Body of pancreas (tissue), 4 donors: ENCODE data around the gene ATOH8. TPM values are rescaled to one million over a fixed set of nuclear protein-coding genes. Genes with fewer than 3 reads are reported as not detected.

Source experiments
- ATAC-seq: fragments of 150-250 bp; one replicate; pipeline ENCODE4 v1.9.1; 2016
- DNase-seq, 4 donors: peaks; one replicate each; pipeline ENCODE4 v3.0.0-alpha.2; 2019
- H3K27ac ChIP-seq, 4 donors: fragments of 200-600 bp; sonication (generic); 1 replicate in 3 of 4; 2 replicates in 1 of 4; pipeline versions ENCODE4 v1.5.1 to v1.6.1; 2016 to 2019; ENCODE audit warnings: mild to moderate bottlenecking in 1 of 4, mixed read lengths in 1 of 4, moderate library complexity in 1 of 4
- H3K27me3 ChIP-seq, 2 donors: fragments of 200-600 bp; sonication (generic); one replicate each; pipeline ENCODE4 v1.6.0; 2016; ENCODE audit warnings: mild to moderate bottlenecking in 1 of 2
- H3K36me3 ChIP-seq, 2 donors: fragments of 200-600 bp; sonication (generic); replicated peaks in 1 of 2; 2 replicates each; pipeline ENCODE4 v1.5.1; 2016; ENCODE audit warnings: low read depth in 2 of 2; ENCODE audit not compliant: insufficient read depth in 1 of 2
- H3K4me1 ChIP-seq: fragments of 200-600 bp; sonication (generic); one replicate; pipeline ENCODE4 v1.6.0; 2016
- H3K4me3 ChIP-seq, 2 donors: fragments of 200-600 bp; sonication (generic); 1 replicate in 1 of 2; 2 replicates in 1 of 2; pipeline ENCODE4 v1.5.1; 2016 to 2019
- H3K9me3 ChIP-seq, 3 donors: fragments of 200-600 bp; sonication (generic); 1 replicate in 2 of 3; 2 replicates in 1 of 3; pipeline ENCODE4 v1.5.1; 2016
- CTCF ChIP-seq, 7 experiments: fragments of 450-650 bp in 4 of 7; fragments of 200-600 bp in 3 of 7; sonication (generic) in 3 of 7; IDR thresholded peaks; one replicate each; pipeline ENCODE4 v1.5.1; 2016 to 2019; ENCODE audit warnings: antibody characterized with exemption in 7 of 7
- POLR2A ChIP-seq, 3 donors: fragments of 450-650 bp; IDR thresholded peaks; one replicate each; pipeline ENCODE4 v1.6.1; 2016; ENCODE audit warnings: antibody characterized with exemption in 3 of 3, mild to moderate bottlenecking in 2 of 3
- WGBS, 2 donors: methylation state at CpG; one replicate each; pipeline ENCODE4 v1.1.5; 2017; 5-methylcytosine and 5-hydroxymethylcytosine counted together
- intact Hi-C: fragments of 100-400 bp; cut with DNase I; formaldehyde crosslinking; loops from one replicate; pipeline ENCODE4 v1.15.1; 2023
- total RNA-seq, 2 donors: library from RNA; depleted of rRNA; stranded (reverse); fragments of >200 nt; gene quantifications; one replicate each; pipeline ENCODE4 v1.1.0, GENCODE V29; 2016

Gene ATOH8
- total RNA-seq, 2 donors from 2014 or later: 12.9 to 14.5 TPM

- Histone ChIP-seq H3K27me3 (no peaks in the 10 kb centered on the region), H3K4me3 (no peak overlapping the region), H3K4me1 (peaks cover 59% of the 10 kb centered on the region), H3K9me3 (no peaks in the 10 kb centered on the region), H3K36me3 (no peaks in the 10 kb centered on the region), H3K27ac (no peak overlapping the region)
- WGBS, 2 donors: 87 to 96% methylated on average over 7 of the region's 7 CpGs
- ATAC-seq (no peak), DNase-seq (no peak)
- intact Hi-C loops: no loop called here
- TF ChIP-seq POLR2A (IDR thresholded peaks at IDR 0.05) (no peak), CTCF (IDR thresholded peaks at IDR 0.05) (no peak)
These were observed 16.2 kb downstream of the ATOH8 start for GRCh38 chr2:85769983-85770362.

- Histone ChIP-seq H3K27me3 (no peaks in the 10 kb centered on the region), H3K27ac (no peak overlapping the region), H3K4me3 (no peak overlapping the region), H3K4me1 (peaks cover 55% of the 10 kb centered on the region), H3K9me3 (no peaks in the 10 kb centered on the region), H3K36me3 (no peaks in the 10 kb centered on the region)
- 80 to 82% methylated on average over 11 to 12 of the region's 12 CpGs for WGBS, 2 donors
- TF ChIP-seq POLR2A (IDR thresholded peaks at IDR 0.05) (no peak), CTCF (IDR thresholded peaks at IDR 0.05) (no peak)
- intact Hi-C loops: no loop called here
- ATAC-seq (no peak), DNase-seq (no peak)
These were observed 16.6 kb downstream of the ATOH8 start for GRCh38 chr2:85770369-85770768.

GRCh38 chr2:85770786-85771409 lies 17.1 kb downstream of the ATOH8 start:
- intact Hi-C loops: no loop called here
- H3K4me1 ChIP-seq: peaks cover 53% of the 10 kb centered on the region
- no peaks in the 10 kb centered on the region for H3K36me3 ChIP-seq
- peak overlapping the region in 1 of 4 donors; percentile 82 for H3K27ac ChIP-seq
- H3K9me3 ChIP-seq: no peaks in the 10 kb centered on the region
- no peaks in the 10 kb centered on the region for H3K27me3 ChIP-seq
- ATAC-seq: no peak
- no peak for DNase-seq
- H3K4me3 ChIP-seq: no peak overlapping the region
- 91 to 94% methylated on average over 10 of the region's 10 CpGs for WGBS, 2 donors
- TF ChIP-seq POLR2A (IDR thresholded peaks at IDR 0.05) (no peak), CTCF (IDR thresholded peaks at IDR 0.05) (no peak)

GRCh38 chr2:85771486-85771885 lies 17.7 kb downstream of the ATOH8 start:
- WGBS, 2 donors: 79 to 91% methylated on average over 3 to 4 of the region's 4 CpGs
- Histone ChIP-seq H3K9me3 (no peaks in the 10 kb centered on the region), H3K36me3 (no peaks in the 10 kb centered on the region), H3K27me3 (no peaks in the 10 kb centered on the region), H3K4me1 (peaks cover 53% of the 10 kb centered on the region), H3K27ac (peak overlapping the region; percentile 71 to 82 (median 80)), H3K4me3 (no peak overlapping the region)
- intact Hi-C loops: no loop called here
- TF ChIP-seq CTCF (IDR thresholded peaks at IDR 0.05) (no peak), POLR2A (IDR thresholded peaks at IDR 0.05) (no peak)
- DNase-seq (no peak), ATAC-seq (no peak)
